Natural killer cell (primary cell): ENCODE results near the gene MYO1E. TPM values are rescaled to one million over a fixed set of nuclear protein-coding genes. Genes with fewer than 3 reads are reported as not detected.

Experiments used
- ATAC-seq, 3 donors: fragments of 150-1000 bp in 2 of 3; fragments of 200-7000 bp in 1 of 3; cut with Tn5 transposase; 1 replicate in 1 of 3; 2 replicates in 2 of 3; pipeline ENCODE4 v1.10.0; 2021; ENCODE audit warnings: mild to moderate bottlenecking in 2 of 3, moderate library complexity in 2 of 3
- DNase-seq, 2 donors: peaks; one replicate each; pipeline versions ENCODE4 v3.0.0 to v3.0.0-alpha.2; 2013 to 2021; ENCODE audit warnings: mixed read lengths in 1 of 2
- H3K27ac ChIP-seq: one replicate; pipeline ENCODE4 v1.5.1; 2013; ENCODE audit warnings: mild to moderate bottlenecking, low read length
- H3K27me3 ChIP-seq: one replicate; pipeline ENCODE4 v1.6.1; 2013; ENCODE audit warnings: low read length; ENCODE audit not compliant: control insufficient read depth, insufficient read depth
- H3K36me3 ChIP-seq: one replicate; pipeline ENCODE4 v1.6.1; 2013; ENCODE audit warnings: low read length; ENCODE audit not compliant: control insufficient read depth, insufficient read depth
- H3K4me1 ChIP-seq: one replicate; pipeline ENCODE4 v1.6.1; 2013; ENCODE audit warnings: low read length; ENCODE audit not compliant: control insufficient read depth, insufficient read depth
- H3K4me3 ChIP-seq: one replicate; pipeline ENCODE4 v1.5.1; 2013; ENCODE audit warnings: low read length
- H3K9me3 ChIP-seq: one replicate; pipeline ENCODE4 v1.6.1; 2013; ENCODE audit warnings: low read length; ENCODE audit not compliant: control insufficient read depth, insufficient read depth
- H3K27ac Mint-ChIP-seq, 2 donors: one replicate each; pipeline ENCODE4 v1.8.0; 2022; ENCODE audit warnings: mild to moderate bottlenecking in 2 of 2, mixed read lengths in 2 of 2, moderate library complexity in 1 of 2
- H3K27me3 Mint-ChIP-seq, 2 donors: one replicate each; pipeline ENCODE4 v1.8.0; 2022; ENCODE audit warnings: low read depth in 2 of 2, mixed read lengths in 2 of 2
- H3K36me3 Mint-ChIP-seq: one replicate; pipeline ENCODE4 v1.8.0; 2022; ENCODE audit warnings: mixed read lengths
- H3K4me1 Mint-ChIP-seq, 2 donors: one replicate each; pipeline ENCODE4 v1.8.0; 2022; ENCODE audit warnings: mixed read lengths in 2 of 2
- H3K4me3 Mint-ChIP-seq: one replicate; pipeline ENCODE4 v1.8.0; 2022; ENCODE audit warnings: mild to moderate bottlenecking, moderate library complexity, mixed read lengths
- H3K9me3 Mint-ChIP-seq, 2 donors: one replicate each; pipeline ENCODE4 v1.8.0; 2022; ENCODE audit warnings: mixed read lengths in 2 of 2
- WGBS: methylation state at CpG from one replicate; pipeline ENCODE4 v1.1.7; 2013; ENCODE audit warnings: missing lambda C conversion rate; ENCODE audit not compliant: insufficient coverage; 5-methylcytosine and 5-hydroxymethylcytosine counted together
- intact Hi-C: fragments of 100-400 bp; cut with micrococcal nuclease; formaldehyde crosslinking; loops from one replicate; pipeline ENCODE4 v1.14.2; 2022
- total RNA-seq, 4 donors: library from RNA; stranded (reverse); fragments of 120-200 nt in 1 of 4; gene quantifications; one replicate each; pipeline versions ENCODE4 v1.2.3 to v1.2.4, GENCODE V29; 2013 to 2022
- TF ChIP-seq, protein P1 (sequence below): fragments of 200-600 bp; IDR thresholded peaks from one replicate; pipeline ENCODE4 v1.8.0; 2022; ENCODE audit warnings: antibody characterized with exemption

Gene MYO1E
- total RNA-seq, 3 donors from 2014 or later (not counting 1 experiment from before 2014, with no cell fraction given): 16.1 to 39.4 (median 22.7) TPM

- H3K27ac Mint-ChIP-seq: no peak overlapping the region
- ATAC-seq (no peak), DNase-seq (no peak)
- H3K4me3 ChIP-seq: no peak overlapping the region
- intact Hi-C loops: no loop called here
- H3K27ac ChIP-seq: no peak overlapping the region
- no peaks in the 10 kb centered on the region for H3K27me3 Mint-ChIP-seq
- TF ChIP-seq, protein P1, sequence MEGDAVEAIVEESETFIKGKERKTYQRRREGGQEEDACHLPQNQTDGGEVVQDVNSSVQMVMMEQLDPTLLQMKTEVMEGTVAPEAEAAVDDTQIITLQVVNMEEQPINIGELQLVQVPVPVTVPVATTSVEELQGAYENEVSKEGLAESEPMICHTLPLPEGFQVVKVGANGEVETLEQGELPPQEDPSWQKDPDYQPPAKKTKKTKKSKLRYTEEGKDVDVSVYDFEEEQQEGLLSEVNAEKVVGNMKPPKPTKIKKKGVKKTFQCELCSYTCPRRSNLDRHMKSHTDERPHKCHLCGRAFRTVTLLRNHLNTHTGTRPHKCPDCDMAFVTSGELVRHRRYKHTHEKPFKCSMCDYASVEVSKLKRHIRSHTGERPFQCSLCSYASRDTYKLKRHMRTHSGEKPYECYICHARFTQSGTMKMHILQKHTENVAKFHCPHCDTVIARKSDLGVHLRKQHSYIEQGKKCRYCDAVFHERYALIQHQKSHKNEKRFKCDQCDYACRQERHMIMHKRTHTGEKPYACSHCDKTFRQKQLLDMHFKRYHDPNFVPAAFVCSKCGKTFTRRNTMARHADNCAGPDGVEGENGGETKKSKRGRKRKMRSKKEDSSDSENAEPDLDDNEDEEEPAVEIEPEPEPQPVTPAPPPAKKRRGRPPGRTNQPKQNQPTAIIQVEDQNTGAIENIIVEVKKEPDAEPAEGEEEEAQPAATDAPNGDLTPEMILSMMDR: no peak
- H3K4me1 Mint-ChIP-seq: no peaks in the 10 kb centered on the region
- no peaks in the 10 kb centered on the region for H3K36me3 Mint-ChIP-seq
- WGBS: 84% methylated on average over 4 of the region's 5 CpGs
- H3K4me1 ChIP-seq: no peaks in the 10 kb centered on the region
- H3K36me3 ChIP-seq: no peaks in the 10 kb centered on the region
- no peaks in the 10 kb centered on the region for H3K9me3 Mint-ChIP-seq
- no peaks in the 10 kb centered on the region for H3K27me3 ChIP-seq
- no peak overlapping the region for H3K4me3 Mint-ChIP-seq
- no peaks in the 10 kb centered on the region for H3K9me3 ChIP-seq
Observed at GRCh38 chr15:59221511-59222505, 150.9 kb downstream of the MYO1E start.

DNA sequence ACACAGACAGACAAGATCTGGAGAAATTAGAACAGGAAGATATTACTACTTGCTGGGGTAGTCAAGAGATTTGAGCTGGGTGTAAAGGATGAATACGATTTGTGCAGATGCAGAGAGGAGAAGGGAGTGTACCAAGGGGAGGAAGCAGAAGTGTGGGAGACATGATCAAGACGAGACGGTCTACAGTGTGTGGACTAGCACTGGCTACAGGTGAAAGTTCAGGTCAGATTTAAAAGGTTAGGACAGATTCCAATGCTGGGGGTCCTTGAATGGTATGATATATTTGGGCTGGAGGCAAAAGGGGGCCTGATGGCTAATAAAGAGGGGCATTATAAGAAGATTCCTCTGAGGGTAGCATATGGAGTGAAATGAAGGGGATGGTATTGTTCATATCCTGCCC, 154.0 kb downstream of the MYO1E start:
- DNase-seq (no peak), ATAC-seq (no peak)
- Mint-ChIP-seq H3K27ac (no peak overlapping the region), H3K36me3 (no peaks in the 10 kb centered on the region), H3K27me3 (no peaks in the 10 kb centered on the region), H3K9me3 (no peaks in the 10 kb centered on the region), H3K4me3 (no peak overlapping the region), H3K4me1 (no peaks in the 10 kb centered on the region)
- WGBS: 92% methylated on average over 3 of the region's 3 CpGs
- Histone ChIP-seq H3K27ac (no peak overlapping the region), H3K9me3 (no peaks in the 10 kb centered on the region), H3K36me3 (no peaks in the 10 kb centered on the region), H3K4me1 (no peaks in the 10 kb centered on the region), H3K27me3 (no peaks in the 10 kb centered on the region), H3K4me3 (no peak overlapping the region)
- TF ChIP-seq, protein P1: no peak
- intact Hi-C loops: no loop called here

DNA sequence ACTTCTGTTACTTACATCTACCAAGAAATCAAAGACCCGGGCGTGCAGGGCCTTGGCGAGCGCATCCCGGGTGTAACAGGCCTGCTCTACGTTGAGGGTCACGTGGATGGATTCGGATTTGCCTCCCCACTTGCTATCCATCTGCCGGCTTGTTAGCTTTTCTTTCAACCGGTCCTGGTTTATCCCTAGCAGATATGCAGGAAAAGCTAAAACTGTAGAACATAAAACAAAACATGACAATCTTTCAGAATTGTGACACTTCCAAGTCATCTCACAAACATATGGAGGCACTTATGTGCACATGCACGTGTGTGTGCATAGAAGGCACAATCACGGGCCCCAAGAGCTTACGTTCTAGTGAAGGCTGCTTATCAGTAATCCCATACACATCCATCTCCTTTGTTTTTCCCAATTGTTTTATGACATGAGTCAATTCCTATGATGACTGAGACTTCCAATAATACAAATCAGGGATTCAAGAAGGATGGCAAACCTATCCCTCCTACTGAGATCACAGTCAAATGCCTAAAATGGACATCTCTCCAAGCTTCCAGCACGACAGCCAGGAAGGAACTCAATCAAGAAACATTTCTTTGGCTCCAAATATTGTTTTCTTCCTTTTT, 154.7 kb downstream of the MYO1E start:
- WGBS: 96% methylated on average over 14 of the region's 14 CpGs
- H3K27ac ChIP-seq: no peak overlapping the region
- DNase-seq (no peak), ATAC-seq (no peak)
- H3K4me1 Mint-ChIP-seq: no peaks in the 10 kb centered on the region
- intact Hi-C loops: no loop called here
- H3K27me3 Mint-ChIP-seq: no peaks in the 10 kb centered on the region
- H3K36me3 Mint-ChIP-seq: no peaks in the 10 kb centered on the region
- H3K4me3 ChIP-seq: no peak overlapping the region
- H3K4me1 ChIP-seq: no peaks in the 10 kb centered on the region
- no peaks in the 10 kb centered on the region for H3K27me3 ChIP-seq
- H3K9me3 Mint-ChIP-seq: no peaks in the 10 kb centered on the region
- H3K4me3 Mint-ChIP-seq: no peak overlapping the region
- H3K9me3 ChIP-seq: no peaks in the 10 kb centered on the region
- TF ChIP-seq, protein P1: no peak
- no peak overlapping the region for H3K27ac Mint-ChIP-seq
- H3K36me3 ChIP-seq: no peaks in the 10 kb centered on the region
